GM18951 (cell line): ENCODE data around the gene TGFBRAP1.

ENCODE experiments used
- POLR2A ChIP-seq: IDR thresholded peaks from 4 replicates; pipeline ENCODE4 v1.6.1; 2011; ENCODE audit warnings: mild to moderate bottlenecking; ENCODE audit not compliant: insufficient read length, insufficient read depth; ENCODE audit errors: extremely low read depth
- in situ Hi-C: fragments of 300-500 bp; cut with MboI; formaldehyde crosslinking; loops from one replicate; pipeline ENCODE4 v1.12.0; 2022; ENCODE audit warnings: low sequenced_read_pairs, mixed read lengths, inconsistent platforms; ENCODE audit not compliant: unreplicated experiment

TGFBRAP1 gene

DNA sequence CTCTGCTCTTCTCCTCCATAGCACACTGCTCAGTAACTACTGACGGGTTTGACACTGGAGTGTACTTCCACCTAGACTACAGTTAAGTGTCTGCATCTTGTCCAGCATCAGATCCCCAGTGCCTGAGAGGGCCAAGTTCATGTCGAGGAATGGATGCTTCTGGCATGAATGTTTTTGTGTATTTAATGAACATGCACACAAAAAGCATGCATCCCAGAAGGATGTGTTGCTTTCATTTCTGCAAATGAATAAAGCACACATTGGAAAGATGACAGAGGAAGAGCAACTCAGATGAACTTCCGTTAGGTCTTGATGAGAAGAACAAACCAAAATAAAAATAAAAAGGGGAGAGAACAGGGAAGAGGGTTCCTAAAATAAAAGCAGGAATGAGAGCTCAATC lies 35.7 kb upstream of the TGFBRAP1 start:
- in situ Hi-C loops = no loop called here

DNA sequence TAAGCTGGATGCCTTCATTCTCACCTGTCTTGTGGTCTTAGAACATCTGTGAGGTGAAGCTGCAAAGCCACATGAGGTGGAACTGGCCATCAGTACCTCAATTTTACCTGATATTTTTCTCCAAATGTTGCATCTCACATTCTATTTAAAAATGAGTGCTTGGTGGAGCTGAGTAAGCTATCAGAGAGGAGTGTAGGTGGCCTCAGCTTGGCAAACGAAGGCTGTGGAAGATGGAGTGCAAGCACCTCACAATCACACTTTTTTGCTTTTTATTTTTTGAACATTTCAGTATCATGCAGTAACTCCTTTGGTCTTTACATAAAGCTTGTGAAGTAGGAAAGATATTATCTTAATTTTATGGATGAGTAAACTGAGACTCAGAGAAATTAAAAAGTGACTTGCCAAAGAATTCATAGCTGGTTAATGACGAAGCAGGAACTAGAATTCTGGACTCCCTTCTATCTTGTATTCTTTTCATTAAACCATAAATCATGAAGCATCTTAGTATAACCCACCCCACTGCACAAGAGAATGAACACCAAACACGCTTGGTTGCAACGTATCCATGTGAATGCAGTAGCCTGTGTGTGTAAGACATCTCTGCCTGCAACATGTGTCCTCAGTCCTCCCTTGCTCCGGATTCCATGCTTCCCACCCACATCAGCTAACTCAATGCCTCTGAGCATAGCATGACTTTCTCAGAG lies 35.1 kb upstream of the TGFBRAP1 start:
- no peak for TF ChIP-seq POLR2A
- in situ Hi-C loops = no loop called here

More for the DNA sequence above, 35.7 kb upstream of the TGFBRAP1 start:
- no peak for TF ChIP-seq POLR2A

DNA sequence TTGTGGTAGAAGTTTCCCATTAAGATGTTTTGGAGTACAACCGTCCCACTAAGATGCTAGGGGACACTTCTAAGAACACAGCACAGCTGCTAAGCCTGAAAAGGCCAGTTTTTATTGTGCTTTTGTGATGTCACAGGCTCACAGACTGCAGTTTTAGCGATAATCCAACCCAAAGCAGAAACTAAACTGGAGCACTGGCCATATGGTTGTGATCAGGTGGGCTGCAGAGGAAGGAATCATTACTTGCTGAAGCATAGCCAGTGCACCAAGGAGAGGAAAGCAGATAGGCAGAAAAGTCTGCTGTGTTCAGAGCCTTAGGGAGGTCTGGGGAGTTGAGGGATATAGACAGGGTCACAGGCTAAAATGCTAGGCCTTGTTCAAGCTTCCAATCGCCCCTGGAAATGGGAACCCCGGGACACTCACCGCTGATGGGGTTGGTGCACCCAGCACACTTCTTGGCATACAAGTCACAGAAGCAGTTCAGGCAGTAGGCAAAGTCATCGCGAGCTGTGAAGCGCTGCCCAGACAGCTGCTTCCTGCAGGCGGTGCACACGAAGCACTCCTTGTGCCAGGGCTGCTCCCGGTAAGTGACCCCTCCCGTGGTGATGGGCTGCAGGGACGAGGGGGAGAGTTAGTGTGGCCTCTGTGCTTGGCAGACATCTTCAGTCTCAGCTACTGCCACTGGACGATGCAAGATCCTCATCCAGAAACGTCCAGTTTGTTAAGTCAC lies 33.5 kb upstream of the TGFBRAP1 start:
- in situ Hi-C loops = no loop called here
- TF ChIP-seq POLR2A = no peak

DNA sequence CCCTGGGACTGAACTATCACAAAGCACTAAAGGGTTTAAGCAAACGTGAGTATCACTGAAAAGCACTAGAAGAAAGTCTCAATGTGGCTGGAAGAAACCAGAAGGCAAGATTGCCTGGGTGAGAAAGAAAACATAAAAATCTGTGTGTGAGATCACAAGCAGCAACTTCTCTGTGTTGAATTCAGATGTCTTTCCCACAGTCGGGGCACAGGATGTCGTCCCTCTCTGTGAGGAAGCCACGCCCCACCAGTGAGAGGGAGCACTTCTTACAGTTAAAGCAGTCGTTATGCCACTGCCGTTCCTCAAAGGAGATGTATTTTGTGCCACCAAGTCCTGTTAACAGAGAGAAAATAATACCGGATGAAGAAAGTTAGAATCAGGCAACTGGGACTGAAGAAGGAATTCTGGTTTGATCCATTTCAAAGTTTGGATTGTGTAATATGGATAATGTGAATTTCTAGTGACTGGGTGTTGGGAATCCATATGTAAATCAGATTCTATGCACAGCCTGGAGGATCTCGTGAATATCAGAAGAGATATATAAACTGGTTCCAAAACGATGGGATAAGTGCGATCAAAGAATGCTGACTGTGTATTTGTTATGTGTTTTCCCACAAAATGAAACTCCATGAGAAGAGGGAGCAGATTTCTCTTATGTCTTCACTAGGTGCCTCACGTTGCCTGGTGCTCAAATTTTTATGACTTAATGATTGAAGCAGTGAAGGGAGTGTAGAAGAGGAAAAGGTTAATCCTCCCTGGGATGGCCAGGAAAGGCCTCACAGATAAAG lies 31.8 kb upstream of the TGFBRAP1 start:
- TF ChIP-seq POLR2A = no peak
- in situ Hi-C loops = no loop called here

DNA sequence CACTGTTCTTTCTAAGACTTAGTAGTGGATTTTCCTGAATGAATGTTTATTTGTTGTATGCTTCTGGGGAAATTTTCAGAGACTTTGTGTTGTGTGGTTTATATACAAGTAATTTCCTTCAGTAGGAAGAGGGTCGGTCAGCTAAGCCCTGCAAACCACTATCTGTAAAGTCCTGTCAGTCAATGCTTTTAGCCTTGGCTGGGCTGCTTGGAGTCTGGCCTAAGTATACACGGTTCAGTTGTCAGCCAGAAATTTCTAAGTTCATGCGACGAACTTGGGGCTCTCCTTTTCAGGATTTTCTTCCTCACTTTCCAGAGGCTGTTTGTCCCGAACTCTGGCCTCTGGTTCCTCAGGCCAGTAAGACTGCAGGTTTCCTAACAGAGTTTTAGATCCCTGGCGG lies 29.1 kb upstream of the TGFBRAP1 start:
- no peak for TF ChIP-seq POLR2A
- in situ Hi-C loops = no loop called here

DNA sequence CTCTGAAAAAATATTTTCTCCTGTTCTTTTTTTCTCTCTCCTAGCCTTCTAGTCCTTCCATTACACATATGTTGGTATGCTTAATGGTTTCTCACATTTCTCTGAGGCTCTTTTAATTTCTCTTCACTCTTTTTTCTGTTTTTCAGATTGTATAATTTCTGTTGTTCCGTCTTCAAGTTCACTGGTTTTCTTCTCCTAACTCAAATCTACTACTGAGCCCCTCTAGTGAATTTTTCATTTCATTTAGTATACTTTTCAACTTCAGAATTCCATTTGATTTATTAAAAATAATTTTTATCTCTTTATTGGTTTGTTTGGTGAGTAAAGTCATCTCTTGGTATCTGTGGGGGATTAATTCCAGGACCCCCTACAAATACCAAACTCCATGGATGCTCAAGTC lies 27.6 kb upstream of the TGFBRAP1 start:
- in situ Hi-C loops = no loop called here
- TF ChIP-seq POLR2A = no peak

DNA sequence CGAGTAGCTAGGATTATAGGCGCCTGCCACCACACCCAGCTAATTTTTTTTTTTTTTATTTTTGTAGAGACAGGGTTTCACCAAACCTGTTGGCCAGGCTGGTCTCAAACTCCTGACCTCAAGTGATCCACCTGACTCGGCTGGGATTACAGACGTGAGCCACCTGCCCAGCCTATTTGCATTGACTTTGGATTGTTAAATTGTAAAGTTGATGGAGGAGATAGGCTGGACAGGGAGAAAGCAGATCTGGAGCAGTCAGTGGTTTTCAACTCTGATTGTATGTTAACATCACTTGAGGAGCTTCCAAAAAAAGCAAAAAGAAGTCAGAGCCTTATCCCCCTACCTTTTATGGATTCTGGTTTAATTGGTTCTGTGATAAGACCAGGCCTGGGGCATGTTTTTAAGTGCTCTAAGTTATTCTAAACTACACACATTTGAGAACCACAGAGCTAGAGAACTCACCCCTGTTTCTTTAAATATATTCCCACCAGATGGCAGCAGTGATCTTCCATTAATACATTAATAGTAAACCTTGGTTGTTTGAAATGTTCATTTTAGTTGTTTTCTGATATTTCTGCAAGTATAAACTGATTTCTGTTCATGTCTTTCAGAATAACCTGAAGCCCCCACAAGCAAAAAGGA lies 15.3 kb upstream of the TGFBRAP1 start:
- in situ Hi-C loops = no loop called here
- no peak for TF ChIP-seq POLR2A

DNA sequence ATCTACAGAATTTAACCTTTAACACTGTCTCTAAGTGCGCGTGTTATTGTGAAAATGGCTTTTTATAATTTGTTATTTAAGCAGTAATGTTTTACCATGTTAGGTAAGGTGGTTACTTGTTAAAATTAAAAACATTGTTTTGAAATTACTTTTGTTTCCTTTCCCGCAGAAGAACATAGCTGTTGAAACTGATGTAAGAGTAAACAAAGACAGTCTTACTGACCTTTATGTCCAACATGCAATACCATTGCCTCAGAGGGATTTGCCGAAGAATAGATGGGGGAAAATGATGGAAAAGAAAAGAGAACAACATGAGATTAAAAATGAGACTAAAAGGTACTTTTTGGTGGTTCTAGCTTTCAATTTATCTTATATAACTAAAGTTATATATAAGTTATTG lies 9.9 kb upstream of the TGFBRAP1 start:
- in situ Hi-C loops = no loop called here

DNA sequence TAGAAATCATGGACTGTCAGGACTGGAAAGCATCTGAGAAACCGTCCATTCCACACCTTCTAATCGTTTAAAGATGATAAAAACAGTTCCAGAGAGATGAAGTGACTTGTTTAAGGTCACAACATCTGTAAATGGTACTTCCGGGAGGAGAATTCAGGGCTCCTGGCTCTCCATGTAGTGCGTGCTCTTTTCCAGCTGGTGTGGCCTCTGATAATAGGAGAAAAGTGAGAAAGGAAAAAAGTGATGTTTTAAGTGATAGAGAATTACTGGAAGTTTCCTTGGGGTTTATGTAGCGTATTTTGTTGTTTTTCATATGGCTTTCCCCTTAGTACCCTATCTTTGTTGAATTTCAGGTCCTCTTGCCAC lies 8.5 kb upstream of the TGFBRAP1 start:
- in situ Hi-C loops = no loop called here
- no peak for TF ChIP-seq POLR2A

More for the DNA sequence above, 9.9 kb upstream of the TGFBRAP1 start:
- TF ChIP-seq POLR2A = no peak

DNA sequence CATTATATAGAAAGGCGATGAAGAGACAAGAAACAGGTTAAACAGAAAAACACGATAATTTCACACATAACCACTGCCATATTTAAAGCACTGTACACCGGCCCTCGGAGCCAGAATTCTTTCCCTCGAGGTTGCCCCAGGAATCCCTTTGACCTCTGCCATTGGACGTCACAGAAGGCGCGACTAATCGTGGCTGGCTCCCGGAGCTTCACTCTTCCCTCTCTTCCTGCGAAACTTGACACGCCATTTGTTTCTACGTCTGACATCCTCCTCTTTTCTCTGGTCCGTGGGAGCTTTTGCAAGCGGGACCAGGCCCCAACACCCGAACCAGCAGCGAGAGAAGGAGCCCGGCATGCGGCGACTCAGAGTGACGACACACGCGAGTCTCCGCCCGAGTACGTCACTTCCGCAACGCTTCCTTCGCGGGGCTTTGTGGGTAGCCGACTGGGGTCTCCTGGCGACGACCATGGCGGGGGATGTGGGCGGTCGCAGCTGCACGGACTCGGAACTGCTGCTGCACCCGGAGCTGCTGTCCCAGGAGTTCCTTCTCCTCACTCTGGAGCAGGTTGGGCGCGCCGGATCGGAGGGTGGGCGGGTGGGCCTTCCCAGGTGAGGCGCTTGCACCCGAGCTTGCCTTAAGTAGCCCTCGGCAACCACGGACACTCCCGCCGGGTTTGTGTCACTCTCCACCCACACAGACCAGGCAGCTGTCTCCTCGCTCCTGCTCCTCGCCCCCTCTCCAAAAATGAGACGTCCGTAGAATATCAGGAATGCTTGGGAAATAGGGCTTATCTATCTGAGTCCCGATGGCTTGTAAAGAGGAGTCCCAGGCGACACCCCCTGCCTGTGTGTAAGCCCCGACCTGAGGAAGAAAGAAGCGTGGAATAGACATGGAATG lies 7.8 kb upstream of the TGFBRAP1 start, which contains the start of gene C2orf49:
C2orf49 (plus strand) TSS at position 419 of the 898 bp plus-strand sequence; CDS start at position 467, 48 bp downstream.
- peak; percentile 74 for TF ChIP-seq POLR2A
- in situ Hi-C loops = no loop called here

DNA sequence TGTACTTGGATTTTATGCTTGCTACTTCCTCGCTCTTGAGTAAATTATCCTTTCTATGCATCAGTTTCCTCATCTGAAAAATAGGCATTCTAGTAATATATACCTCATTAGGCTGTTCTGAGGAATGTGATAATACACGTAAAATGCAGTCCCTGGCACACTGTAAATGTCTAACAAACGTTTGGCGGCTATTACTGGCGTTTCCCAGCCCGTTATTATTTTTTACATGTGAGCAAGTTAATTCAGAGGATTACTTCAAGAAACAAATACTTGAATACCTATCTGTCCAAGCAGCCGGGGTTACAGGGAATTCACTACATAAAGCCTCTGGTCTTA lies 7.2 kb upstream of the TGFBRAP1 start:
- in situ Hi-C loops = no loop called here
- TF ChIP-seq POLR2A = no peak

DNA sequence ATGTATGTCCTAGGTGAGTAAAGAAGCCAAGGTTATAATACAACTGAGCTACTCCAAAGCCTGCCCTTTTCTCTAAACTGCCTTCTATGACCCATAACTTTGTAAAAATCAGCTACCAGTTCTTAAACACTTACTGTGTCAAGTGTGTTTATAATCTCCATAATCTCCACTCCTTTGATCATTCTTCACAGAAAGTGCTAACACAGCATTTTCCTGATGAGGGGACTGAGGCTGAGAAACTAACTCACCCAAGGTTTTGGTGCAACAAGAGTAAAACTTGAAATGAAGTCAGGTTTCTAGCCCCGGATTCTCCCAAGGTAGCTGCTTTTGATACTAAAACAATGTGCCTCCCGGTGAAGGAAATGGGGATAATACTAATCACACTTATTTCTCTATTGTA lies 5.9 kb upstream of the TGFBRAP1 start:
- in situ Hi-C loops = no loop called here

More for the DNA sequence above, 5.9 kb upstream of the TGFBRAP1 start:
- TF ChIP-seq POLR2A = no peak
